CMK (cell line): ENCODE data around the gene IL24.
"Not testable (repeated sequence)": the region's sequence is repeated elsewhere in the genome, so short reads cannot be mapped to it uniquely, and the experiment has no call there.

Experiments
- DNase-seq: peaks from one replicate; pipeline ENCODE4 v3.0.0-alpha.2; 2010; ENCODE audit warnings: low read depth

IL24 gene, protein sequence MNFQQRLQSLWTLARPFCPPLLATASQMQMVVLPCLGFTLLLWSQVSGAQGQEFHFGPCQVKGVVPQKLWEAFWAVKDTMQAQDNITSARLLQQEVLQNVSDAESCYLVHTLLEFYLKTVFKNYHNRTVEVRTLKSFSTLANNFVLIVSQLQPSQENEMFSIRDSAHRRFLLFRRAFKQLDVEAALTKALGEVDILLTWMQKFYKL

DNA sequence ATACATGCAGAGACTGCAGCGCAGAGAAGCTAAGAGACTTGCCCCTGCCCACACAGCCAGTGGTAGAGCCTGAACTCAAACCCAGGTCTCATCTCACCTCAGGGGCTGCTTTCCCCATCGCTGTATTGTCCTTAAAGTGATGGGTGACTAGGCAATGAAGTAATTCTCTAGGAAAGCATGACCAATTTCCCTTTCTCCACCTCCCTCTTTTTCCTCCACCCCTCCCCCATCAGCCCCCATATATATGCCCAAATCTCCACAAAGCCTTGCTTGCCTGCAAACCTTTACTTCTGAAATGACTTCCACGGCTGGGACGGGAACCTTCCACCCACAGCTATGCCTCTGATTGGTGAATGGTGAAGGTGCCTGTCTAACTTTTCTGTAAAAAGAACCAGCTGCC is at the start of gene IL24:
Gene IL24 (plus strand): TSS at position 269 of the 400 bp plus-strand sequence. CDS start 390 bp downstream, outside the sequence.
- no peak for DNase-seq

DNA sequence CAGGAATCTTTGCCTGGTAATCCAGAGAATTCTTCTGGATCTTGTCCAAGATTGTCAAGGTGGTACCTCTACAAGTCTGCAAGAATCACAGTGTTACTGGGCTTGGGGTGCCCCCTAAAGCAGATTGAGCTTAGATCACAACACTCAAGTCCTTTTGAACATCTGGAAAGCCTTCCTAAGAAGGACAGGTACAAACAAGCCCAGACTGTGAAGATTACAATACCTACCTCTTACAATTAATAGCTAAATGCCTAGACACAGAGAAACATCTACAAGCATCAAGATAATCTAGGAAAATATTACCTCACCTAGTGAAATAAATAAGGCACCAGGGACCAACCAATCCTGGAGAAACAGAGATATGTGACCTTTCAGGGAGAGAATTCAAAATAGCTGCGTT is 49.3 kb upstream of the IL24 start:
- no peak for DNase-seq

DNA sequence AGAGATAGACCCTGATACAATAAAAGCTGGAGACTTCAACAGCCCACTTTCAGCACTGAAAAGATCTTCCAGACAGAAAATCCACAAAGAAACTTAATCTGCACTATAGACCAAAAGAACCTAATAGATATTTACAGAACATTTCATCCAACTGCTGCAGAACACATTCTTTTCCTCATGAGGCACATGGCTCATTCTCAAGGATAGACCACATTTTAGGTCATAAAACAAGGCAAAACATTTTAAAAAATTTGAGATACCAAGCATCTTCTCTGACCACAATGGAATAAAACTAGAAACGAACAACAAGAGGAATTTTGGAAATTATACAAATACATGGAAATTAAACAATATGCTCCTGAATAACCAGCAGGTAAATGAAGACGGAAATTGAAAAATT is 46.8 kb upstream of the IL24 start:
- no peak for DNase-seq

DNA sequence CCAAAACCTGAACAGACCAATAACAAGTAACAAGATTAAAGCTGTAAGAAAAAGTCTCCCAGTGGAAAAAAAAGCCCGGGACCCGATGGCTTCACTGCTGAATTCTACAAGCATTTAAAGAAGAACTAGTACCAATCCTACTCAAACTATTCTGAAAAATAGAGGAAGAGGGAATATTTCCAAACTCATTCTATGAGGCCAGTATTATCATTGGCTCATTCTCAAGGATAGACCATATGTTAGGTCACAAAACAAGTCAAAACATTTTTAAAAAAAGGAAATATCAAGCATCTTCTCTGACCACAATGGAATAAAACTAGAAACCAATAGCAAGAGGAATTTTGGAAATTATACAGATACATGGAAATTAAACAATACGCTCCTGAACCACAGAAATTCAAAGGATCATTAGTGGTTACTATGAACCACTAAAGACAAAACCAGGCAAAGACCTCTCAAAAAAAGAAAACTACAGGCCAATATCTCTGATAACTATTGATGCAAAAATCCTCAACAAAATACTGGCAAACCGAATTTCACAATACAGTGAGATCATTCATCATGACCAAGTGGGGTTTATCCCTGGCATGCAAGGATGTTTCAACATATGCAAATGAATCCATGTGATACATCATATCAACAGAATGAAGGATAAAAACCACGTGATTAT is 45.8 kb upstream of the IL24 start:
- no peak for DNase-seq

DNA sequence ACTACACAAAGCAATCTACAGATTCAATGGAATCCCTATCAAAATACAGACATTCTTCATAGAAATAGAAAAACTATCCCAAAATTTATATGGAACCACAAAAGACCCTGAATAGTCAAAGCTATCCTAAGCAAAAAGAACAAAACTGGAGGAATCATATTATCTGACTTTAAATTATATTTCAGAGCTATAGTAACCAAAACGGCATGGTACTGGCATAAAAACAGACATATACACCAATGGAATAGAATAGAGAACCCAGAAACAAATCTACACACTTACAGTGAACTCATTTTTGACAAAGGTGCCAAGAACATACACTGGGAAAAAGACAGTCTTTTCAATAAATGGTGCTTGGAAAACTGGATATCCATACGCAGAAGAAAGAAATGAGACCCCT is 44.6 kb upstream of the IL24 start:
- DNase-seq, result not testable (repeated sequence)

DNA sequence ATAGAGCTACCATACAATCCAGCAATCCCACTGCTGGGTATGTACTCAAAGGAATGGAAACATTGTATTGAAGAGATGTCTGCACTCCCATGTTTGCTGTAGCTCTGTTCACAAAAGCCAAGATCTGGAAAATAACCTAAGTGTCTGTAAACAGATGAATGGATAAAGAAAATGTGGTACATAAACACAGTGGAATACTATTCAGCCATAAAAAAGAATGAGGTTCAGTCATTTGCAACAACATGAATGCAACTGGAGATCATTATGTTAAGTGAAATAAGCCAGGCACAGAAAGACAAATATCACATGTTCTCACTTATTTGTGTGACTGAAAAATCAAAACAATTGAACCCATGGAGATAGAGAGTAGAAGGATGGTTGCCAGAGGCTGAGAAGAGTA is 43.5 kb upstream of the IL24 start:
- not testable (repeated sequence) for DNase-seq

DNA sequence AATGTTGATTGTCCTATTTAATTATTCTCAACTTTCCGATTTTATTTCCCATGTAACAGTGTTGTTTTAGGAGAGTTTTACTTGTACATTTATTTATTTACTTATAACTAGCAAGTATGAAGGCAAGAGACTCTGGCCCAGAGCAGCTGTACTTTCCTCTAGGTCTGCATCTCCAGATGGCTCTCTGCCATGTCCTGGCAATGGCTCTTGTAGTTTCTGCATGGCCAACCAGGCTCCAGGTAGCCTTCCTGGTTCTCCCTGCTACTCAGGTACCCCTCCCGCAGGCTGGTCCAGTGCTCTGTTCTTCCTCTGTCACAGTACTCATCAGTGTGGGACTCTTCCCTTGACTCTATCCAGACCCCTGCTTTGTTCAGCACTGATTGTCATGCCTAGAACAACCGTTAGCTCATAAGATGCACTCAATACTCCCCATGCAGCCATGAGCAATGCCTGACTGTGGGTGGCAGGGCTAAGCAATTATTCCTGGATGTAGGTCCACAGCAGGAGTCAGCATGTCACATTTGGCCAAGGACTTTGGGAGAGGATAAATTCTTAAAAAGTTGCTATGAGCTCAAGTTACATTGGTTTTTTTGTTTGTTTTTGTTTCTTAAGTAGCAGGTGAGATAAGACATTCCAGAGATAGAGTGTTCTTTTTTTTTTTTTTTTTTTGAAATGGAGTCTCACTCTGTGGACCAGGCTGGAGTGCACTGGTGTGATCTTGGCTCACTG is 42.7 kb upstream of the IL24 start:
- DNase-seq, result no peak

DNA sequence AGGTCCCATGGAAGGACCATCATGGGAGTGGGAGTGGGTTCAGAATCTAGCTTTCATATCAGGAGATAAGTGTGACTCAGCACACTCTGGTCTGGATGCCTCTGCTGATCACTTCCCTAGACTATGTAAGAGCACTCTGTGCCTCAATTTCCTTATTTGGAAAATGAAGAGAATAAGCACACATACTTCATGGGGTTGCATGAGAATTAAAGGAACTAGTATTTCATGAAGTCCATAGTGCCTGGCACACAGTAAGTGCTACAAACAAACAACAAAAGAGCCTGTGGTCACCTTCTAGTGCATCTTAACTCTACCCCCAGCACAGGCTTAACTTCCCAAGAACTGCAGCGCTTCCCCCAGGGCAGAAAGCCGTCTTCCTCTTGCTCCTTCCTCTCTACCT is 41.4 kb upstream of the IL24 start:
- no peak for DNase-seq

DNA sequence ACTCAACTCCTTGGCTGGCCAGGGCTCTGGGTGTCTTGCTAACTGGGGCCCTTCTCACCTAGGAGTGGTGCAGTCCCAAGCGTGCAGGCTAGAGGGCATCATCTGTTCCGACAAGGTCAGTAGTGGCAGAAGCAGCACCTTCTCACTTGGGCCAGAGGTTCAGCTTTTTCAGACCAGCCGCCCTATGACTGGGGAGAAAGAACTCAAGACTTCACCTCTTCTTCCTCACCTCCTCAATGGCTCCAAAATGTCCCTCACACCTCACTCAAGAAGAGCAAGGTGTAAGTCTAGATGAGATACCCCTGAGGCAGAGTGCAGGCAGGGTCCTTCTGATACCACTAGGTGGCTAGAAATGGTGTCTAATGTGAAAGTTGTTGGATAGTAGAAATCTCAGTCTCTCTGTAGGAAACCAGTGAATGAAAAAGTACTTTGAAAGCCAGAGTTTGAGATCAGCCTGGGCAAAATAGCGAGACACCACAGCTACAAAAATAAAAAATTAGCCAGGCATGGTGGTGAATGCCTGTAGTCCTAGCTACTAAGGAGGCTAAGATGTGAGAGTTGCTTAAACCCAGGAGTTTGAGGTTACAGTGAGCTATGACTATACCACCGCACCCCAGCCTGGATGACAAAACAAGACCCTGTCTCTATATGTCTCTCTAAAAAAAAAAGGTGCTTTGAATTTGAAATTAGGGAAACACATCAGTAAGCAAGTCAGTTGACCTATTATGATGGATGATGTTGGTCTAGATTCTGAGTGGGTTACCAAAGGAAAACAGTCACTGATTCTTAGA is 40.4 kb upstream of the IL24 start:
- DNase-seq, result no peak

DNA sequence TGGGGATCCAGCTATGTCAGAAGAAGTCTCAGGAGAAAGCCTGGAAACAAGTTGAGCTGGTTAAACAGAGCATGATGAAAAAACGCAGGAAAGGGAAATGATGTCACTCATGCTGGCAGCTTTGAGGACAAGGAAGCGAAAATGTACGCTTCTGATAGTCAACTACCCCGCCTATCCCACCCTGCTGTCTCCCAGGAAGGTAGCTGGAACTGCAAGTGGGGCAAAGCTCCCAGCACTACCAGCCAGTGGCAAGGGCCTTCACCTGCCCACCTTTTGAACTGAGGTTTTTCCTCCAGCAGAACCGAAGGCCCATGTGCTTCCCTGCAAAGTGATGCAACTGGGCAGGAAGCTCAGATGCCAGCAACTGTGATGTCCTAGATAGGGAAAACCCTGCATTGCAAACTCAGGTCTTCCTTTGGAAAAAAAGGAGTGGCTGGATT is 38.1 kb upstream of the IL24 start:
- no peak for DNase-seq

DNA sequence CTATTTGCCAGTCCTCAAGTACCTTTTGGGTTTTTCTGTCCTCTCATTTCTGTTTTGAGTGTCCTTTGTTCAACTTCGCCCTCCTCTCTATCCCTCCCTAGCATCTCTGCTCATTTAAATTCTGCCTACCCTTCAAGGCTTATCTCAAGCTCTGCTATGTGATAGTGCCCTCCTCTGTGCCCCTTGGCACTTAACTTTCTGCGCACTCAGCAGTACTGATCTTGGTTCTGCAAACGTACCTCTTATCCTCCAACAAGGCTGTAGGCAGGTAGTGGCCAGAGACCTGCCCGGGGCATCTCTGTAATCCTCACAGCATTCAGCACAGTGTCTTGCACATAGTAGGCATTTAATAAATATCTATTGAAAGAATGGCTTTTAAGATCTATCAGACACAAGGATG is 37.1 kb upstream of the IL24 start:
- DNase-seq, result no peak

DNA sequence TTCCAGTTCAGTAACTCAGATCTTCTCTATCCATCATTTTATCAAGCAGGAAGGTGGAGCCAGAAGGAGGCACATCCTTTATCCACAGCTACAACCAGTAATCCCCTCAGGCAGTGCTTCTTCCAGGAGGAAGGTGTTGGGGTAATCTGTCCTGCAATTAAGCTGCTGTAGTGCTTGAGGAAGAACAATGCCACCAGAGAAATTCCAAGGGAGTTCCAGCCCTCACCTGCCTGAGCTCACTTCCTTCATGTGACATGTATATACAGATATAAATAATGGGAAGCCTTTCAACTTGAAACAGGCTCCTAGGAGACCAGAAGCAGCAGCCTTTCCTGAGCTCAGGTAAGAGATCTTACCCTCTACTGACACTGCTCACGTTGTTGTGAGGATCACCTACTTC is 34.0 kb upstream of the IL24 start:
- DNase-seq, result no peak

DNA sequence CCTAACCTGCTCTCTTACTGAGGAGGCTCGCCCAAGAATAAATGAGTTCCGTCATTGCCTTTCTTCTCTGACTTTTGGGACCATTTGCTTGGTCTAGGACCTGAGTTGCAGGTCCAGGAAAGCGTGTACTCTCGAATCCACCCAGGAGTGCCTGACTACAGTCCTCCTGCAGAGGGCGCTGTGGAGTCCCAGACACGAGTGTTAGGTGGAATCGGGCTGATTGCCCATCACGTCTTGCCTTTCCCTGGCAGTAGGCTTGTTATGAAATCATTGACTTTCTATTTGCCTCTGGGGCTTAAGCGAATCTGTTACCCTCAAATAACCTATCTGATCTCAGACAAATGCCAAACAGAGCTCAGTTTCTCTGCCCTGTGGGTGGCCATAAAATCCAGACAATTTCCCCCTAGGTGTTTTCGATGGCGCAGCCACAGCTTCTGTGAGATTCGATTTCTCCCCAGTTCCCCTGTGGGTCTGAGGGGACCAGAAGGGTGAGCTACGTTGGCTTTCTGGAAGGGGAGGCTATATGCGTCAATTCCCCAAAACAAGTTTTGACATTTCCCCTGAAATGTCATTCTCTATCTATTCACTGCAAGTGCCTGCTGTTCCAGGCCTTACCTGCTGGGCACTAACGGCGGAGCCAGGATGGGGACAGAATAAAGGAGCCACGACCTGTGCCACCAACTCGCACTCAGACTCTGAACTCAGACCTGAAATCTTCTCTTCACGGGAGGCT is 32.1 kb upstream of the IL24 start, which contains the start of gene IL20:
Gene IL20 (plus strand): TSS at position 685 of the 733 bp plus-strand sequence. CDS start 230 bp downstream, outside the sequence.
- peak; percentile 70 for DNase-seq

DNA sequence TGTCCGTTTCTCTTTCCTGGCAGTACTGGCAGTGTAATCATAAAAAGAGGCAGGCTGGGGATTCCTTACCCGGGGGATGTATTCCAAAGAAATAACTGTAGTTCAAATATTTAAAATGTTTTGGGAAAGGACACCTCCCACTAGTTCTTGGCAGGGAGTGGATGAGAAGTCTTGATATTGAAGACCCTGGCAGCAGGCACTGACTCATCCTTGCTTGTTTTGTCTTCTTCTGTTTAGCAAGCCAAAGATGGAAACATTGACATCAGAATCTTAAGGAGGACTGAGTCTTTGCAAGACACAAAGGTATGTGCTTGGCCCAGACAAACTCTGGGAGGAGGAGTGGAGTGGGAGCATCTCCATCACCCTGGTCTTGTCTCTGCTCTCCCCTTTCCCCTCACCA is 31.2 kb upstream of the IL24 start:
- DNase-seq, result no peak

DNA sequence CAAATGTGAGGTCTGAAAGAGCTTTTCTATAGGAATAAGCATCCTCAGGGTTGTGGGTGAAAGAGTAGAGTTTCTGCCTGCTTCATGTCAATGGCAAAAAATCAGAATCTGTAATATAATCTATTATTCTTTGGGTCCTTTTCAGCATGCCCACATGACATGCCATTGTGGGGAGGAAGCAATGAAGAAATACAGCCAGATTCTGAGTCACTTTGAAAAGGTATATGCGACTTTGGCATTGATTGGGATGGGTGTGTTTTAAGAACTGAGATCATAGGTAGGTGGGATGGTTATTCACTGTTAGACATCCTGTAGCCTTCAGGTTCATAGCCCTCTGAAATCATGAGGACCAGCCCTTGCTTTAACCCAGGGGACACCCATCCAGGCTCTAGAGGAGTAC is 30.0 kb upstream of the IL24 start:
- no peak for DNase-seq

DNA sequence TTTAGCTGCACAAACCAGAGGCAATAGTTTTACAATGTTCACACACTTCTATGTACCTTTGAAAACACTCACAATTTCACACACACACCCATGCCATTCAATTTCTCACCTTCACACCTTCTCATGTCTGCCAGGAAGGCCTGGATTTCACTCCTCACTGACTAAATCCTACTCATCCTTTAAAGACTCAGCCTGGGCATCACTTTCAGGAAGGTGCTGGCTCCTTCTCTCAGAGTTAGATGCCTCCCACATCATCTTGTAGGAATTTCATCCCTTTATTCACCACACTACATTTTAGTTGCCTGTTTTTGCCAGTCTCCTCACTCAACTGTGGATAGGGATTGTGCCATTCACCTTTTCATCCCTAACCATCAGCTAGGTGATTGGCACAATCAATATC is 29.5 kb upstream of the IL24 start:
- no peak for DNase-seq

DNA sequence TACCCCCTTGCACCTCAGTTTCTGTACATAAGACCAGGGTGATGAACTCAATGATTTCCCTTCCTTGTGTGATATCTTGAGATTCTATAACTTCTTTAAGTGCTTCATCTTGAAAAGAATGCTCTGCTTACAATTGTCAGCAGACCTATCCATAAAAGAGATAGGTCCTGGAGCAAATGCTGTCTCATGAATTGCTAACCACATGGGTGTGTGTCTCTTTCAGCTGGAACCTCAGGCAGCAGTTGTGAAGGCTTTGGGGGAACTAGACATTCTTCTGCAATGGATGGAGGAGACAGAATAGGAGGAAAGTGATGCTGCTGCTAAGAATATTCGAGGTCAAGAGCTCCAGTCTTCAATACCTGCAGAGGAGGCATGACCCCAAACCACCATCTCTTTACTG is 29.0 kb upstream of the IL24 start:
- DNase-seq, result no peak

DNA sequence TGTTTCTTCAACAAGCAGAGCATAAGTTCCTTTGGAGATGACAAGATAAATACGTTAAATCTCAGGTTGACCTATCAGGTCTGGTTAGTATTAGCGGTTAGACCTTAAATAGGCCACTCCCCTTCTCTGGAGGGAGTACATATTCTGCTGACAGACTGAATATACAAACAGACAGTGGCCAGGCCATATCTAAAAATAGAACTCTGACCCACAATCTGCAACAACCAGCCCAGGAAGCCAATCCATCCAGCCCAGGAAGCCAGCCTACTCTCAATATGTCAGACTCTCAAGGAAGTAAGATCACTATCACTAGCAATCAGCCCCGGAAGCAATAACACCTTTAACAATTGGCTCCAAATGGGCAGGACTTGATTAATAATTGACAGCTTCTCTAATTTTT is 25.1 kb upstream of the IL24 start:
- DNase-seq, result no peak

DNA sequence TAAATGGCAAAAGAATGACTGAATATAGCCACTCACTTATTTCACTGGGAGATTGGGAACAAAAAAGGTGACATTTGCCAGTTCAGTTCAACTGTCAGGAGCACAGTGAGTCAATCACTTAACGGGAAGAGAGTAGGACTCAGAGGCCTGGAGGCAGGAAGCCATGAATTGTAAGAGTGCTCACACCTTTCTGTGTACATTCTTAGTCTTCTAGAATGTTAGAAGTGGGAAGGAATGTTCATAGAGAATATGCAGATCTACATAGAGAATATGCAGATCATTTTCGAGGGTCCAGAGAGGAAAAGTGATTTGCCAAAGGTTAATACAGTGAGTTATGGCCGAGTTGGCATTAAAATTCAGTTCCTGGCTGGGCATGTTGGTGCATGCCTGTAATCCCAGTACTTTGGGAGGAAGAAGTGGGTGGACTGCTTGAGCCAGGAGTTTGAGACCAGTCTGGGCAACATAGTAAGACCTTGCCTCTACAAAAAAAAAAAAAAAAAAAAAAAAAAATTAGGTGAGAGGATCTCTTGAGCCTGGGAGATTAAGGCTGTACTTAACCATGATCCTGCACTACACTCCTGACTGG is 23.5 kb upstream of the IL24 start:
- no peak for DNase-seq

DNA sequence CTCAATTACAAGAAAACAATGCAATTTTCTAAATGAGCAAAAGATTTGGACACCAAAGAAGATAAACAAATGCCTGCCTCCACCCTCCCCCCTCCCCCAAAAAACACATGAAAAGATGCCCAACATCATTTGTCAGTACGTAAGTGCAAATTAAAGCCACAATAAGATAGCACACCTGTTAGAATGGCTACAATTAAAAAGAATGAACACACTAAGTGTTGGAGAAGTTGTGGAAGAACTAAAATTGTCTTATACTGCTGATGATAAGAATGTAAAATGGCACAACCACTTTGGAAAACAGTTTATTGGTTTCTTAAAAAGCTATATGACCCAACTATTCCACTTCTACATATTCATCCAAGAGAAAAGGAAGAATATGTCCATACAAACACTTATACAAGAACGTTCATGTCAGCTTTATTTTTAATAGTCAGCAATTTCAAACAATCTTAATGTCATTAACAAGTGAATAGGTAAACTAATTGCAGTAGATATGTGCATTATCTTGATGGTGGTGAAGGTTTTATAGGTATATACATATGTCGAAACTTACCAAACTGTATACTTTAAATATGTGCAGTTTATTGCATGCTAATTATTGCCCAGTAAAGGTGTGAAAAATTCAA is 21.4 kb upstream of the IL24 start:
- no peak for DNase-seq

DNA sequence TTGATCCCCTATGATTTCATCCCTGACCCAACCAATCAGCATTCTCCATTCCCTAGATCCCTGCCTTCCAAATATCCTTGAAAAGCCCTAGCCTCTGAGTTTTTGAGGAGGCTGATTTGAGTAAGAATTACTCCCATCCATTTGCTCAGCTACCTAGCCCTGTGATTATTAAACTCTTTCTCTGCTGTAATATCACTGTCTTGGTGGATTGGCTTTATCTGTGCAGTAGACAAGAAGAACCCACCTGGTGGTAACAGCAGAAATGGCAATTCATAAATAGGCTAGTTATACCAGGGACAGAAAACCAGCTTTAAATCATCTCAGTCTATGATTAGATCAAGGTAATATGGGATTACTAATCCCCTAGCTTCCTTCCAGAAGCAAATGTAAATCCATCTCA is 18.8 kb upstream of the IL24 start:
- DNase-seq, result no peak
